ENCODE results near the gene KIAA0825. TPM values are rescaled to one million over a fixed set of nuclear protein-coding genes. Genes with fewer than 3 reads are reported as not detected.

Gene KIAA0825, protein sequence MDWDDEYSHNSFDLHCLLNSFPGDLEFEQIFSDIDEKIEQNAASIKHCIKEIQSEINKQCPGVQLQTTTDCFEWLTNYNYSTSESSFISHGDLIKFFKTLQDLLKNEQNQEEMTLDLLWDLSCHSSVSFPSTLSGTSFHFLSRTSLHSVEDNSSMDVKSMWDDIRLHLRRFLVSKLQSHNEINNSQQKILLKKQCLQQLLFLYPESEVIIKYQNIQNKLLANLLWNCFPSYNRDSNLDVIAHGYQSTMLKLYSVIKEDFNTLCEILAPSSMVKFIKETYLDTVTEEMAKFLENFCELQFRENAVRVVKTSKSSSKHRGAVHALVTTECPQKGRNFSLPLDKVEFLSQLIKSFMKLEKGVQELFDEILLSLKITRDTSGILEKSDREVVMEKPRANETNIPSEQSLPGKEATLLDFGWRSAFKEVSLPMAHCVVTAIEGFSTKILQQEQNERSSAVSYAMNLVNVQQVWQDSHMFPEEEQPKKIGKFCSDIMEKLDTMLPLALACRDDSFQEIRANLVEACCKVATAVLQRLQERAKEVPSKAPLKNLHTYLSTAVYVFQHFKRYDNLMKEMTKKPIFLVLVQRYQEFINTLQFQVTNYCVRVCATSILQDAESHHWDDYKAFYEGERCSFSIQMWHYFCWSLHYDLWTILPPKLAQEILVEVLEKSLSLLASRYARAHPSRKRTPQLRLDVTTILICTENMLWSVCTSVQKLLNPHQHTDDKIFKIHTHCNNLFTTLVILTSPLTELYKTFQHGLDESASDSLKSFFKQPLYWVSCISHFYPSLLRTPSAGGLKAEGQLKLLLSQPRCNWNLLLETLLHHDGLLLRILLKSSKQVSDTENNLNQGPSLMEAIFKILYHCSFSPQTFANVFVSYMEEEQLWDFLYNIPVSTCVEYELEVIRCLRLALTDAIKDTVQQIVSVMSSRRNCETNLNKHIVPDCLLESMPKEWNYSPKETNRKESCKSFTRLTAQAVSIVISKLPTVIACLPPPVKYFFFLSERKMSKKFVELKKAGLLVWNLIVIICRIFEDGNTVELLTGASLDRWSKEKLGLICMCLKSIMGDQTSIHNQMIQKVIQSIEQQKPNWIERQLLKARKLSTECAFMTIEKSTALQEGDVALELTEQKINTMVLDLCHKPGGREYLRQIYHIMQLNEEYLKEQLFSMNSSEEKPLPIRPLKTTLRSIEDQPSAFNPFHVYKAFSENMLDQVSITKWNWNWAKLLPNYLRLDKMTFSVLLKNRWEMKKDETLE (N-terminal part only)
- total RNA-seq, result 1 to 10 TPM; 3.1 to 4.2 (median 3.6) TPM
- 0.43 TPM for polyA plus RNA-seq
- long read RNA-seq, donor 1, partial matches to known transcripts, result 0 of 4 reads
- long read RNA-seq, donor 1, other reads (novel, unspliced or antisense), result 3 of 4 reads
- long read RNA-seq, donor 2, result 0 reads
- long read RNA-seq, donor 3, partial matches to known transcripts, result 2 of 4 reads
- long read RNA-seq, donor 3, other reads (novel, unspliced or antisense), result 2 of 4 reads
- long read RNA-seq, donor 4, partial matches to known transcripts, result 0 of 1 reads
- long read RNA-seq, donor 4, other reads (novel, unspliced or antisense), result 1 of 1 reads

GRCh38 chr5:94618493-94619328 is at the start of gene KIAA0825, which contains the start of gene SLF1:
KIAA0825 (minus strand) TSS chr5:94618604; CDS start chr5:94537126, 81,478 bp downstream.
SLF1 (plus strand) TSS chr5:94618669; CDS start chr5:94628811, 10,142 bp downstream.
- Histone ChIP-seq H3K27me3 (ENCODE audit: control insufficient read depth, insufficient read depth) (no peaks in the 10 kb centered on the region), H3K27ac (ENCODE audit: low read length) (peak within 1 kb of the TSS; percentile 80), H3K4me3 (ENCODE audit: low read length) (peak within 1 kb of the TSS; percentile 89), H3K9me3 (ENCODE audit: control insufficient read depth, low read length) (no peaks in the 10 kb centered on the region), H3K4me1 (ENCODE audit: control insufficient read depth, insufficient read depth, low read length) (no peaks in the 10 kb centered on the region)
- WGBS, result under 1% methylated on average over 63 of the region's 63 CpGs
- ATAC-seq (peak; percentile 99), DNase-seq (peak; percentile 87 to 94 (median 93))
- intact Hi-C loops (cut with DNase I), result loop anchor here in 1 of 4 donors (5.0 kb wide), 1 partner anchor 91 kb away; no protein-coding TSS in a partner anchor

DNA sequence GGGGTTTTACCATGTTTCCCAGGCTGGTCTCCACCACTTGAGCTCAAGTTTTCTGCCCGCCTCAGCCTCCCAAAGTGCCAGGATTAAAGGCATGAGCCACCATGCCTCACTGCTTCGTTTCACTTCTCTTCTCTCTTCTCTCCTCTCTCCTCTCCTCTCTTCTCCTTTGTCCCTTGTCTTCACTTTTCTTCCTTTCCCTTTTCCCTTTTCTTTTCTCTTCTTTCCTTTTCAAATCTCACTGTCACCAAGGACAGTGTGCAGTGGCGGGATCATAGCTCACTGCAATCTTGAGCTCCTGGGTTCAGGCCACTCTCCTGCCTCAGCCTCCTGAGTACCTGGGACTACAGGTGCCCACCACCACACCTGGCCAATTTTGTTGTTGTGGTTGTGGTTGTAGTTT is 49.5 kb upstream of the KIAA0825 start:
- intact Hi-C loops (cut with DNase I), result no loop called here
- no peak overlapping the region for H3K27ac ChIP-seq (ENCODE audit: low read length)
- no peak overlapping the region for H3K4me3 ChIP-seq (ENCODE audit: low read length)
- WGBS, result 96% methylated on average over 3 of the region's 3 CpGs
- DNase-seq, result no peak
- no peaks in the 10 kb centered on the region for H3K4me1 ChIP-seq (ENCODE audit: control insufficient read depth, insufficient read depth, low read length)
- ATAC-seq, result no peak
- H3K9me3 ChIP-seq (ENCODE audit: control insufficient read depth, low read length), result no peaks in the 10 kb centered on the region
- H3K27me3 ChIP-seq (ENCODE audit: control insufficient read depth, insufficient read depth), result no peaks in the 10 kb centered on the region

GRCh38 chr5:94661086-94661485 is 42.7 kb upstream of the KIAA0825 start:
- H3K4me3 ChIP-seq (ENCODE audit: low read length), result no peak overlapping the region
- ATAC-seq (no peak), DNase-seq (no peak)
- H3K27me3 ChIP-seq (ENCODE audit: control insufficient read depth, insufficient read depth), result no peaks in the 10 kb centered on the region
- H3K27ac ChIP-seq (ENCODE audit: low read length), result no peak overlapping the region
- H3K4me1 ChIP-seq (ENCODE audit: control insufficient read depth, insufficient read depth, low read length), result no peaks in the 10 kb centered on the region
- no peaks in the 10 kb centered on the region for H3K9me3 ChIP-seq (ENCODE audit: control insufficient read depth, low read length)
- WGBS, result 87% methylated on average over 3 of the region's 3 CpGs
- intact Hi-C loops (cut with DNase I), result no loop called here

DNA sequence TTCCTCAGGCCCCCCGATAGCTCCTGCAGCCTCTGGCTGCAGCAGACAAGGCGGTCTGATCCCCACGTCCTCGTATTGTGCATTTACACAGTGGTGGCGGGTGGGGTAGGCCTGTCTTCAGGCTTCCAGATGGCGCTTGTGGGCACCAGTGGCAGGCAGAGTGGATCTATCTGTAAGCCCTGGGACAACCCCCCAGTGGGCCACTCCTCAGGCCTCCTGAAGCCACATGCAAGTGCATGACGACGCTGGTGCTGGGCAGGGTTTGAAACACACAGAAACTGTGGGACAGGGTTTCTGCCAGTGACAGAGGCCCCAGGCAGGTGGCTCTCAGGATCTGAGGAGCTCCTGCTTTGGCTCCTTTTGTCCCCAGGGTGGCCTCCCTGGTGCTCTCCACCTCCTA is 42.1 kb upstream of the KIAA0825 start:
- intact Hi-C loops (cut with DNase I), result no loop called here
- 98% methylated on average over 8 of the region's 8 CpGs for WGBS
- H3K4me1 ChIP-seq (ENCODE audit: control insufficient read depth, insufficient read depth, low read length), result no peaks in the 10 kb centered on the region
- ATAC-seq (no peak), DNase-seq (no peak)
- H3K9me3 ChIP-seq (ENCODE audit: control insufficient read depth, low read length), result no peaks in the 10 kb centered on the region
- H3K4me3 ChIP-seq (ENCODE audit: low read length), result no peak overlapping the region
- H3K27ac ChIP-seq (ENCODE audit: low read length), result no peak overlapping the region
- no peaks in the 10 kb centered on the region for H3K27me3 ChIP-seq (ENCODE audit: control insufficient read depth, insufficient read depth)

DNA sequence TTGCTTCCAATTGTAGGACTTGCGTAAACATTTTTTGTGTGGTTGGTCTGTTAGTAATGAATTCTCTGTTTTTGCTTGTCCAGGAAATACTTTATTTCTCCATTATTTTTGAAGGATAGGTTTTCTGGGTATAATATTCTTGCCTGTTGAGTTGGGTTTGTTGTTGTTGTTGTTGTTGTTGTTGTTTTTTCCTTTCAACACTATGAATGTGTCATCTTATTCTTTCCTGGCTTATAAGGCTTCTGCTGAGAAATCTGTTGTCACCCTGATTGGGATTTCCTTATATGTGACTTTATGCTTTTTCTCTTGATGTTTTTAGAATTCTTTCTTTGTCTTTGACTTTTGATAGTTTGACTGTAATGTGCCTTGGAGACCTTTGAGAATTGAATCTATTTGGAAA is 39.9 kb upstream of the KIAA0825 start:
- DNase-seq (no peak), ATAC-seq (no peak)
- Histone ChIP-seq H3K4me1 (ENCODE audit: control insufficient read depth, insufficient read depth, low read length) (no peaks in the 10 kb centered on the region), H3K9me3 (ENCODE audit: control insufficient read depth, low read length) (no peaks in the 10 kb centered on the region), H3K27me3 (ENCODE audit: control insufficient read depth, insufficient read depth) (no peaks in the 10 kb centered on the region), H3K4me3 (ENCODE audit: low read length) (no peak overlapping the region), H3K27ac (ENCODE audit: low read length) (no peak overlapping the region)
- intact Hi-C loops (cut with DNase I), result no loop called here
- 97% methylated on average over 1 of the region's 1 CpG for WGBS

GRCh38 chr5:94649874-94650273 is 31.5 kb upstream of the KIAA0825 start:
- intact Hi-C loops (cut with DNase I), result no loop called here
- ATAC-seq (no peak), DNase-seq (no peak)
- no peaks in the 10 kb centered on the region for H3K4me1 ChIP-seq (ENCODE audit: control insufficient read depth, insufficient read depth, low read length)
- 100% methylated on average over 1 of the region's 1 CpG for WGBS
- H3K9me3 ChIP-seq (ENCODE audit: control insufficient read depth, low read length), result no peaks in the 10 kb centered on the region
- no peak overlapping the region for H3K4me3 ChIP-seq (ENCODE audit: low read length)
- no peaks in the 10 kb centered on the region for H3K27me3 ChIP-seq (ENCODE audit: control insufficient read depth, insufficient read depth)
- H3K27ac ChIP-seq (ENCODE audit: low read length), result no peak overlapping the region

GRCh38 chr5:94646758-94647157 is 28.4 kb upstream of the KIAA0825 start:
- intact Hi-C loops (cut with DNase I), result no loop called here
- DNase-seq (no peak), ATAC-seq (no peak)
- Histone ChIP-seq H3K27me3 (ENCODE audit: control insufficient read depth, insufficient read depth) (no peaks in the 10 kb centered on the region), H3K4me1 (ENCODE audit: control insufficient read depth, insufficient read depth, low read length) (no peaks in the 10 kb centered on the region), H3K4me3 (ENCODE audit: low read length) (no peak overlapping the region), H3K27ac (ENCODE audit: low read length) (no peak overlapping the region), H3K9me3 (ENCODE audit: control insufficient read depth, low read length) (no peaks in the 10 kb centered on the region)

- Histone ChIP-seq H3K9me3 (ENCODE audit: control insufficient read depth, low read length) (no peaks in the 10 kb centered on the region), H3K27me3 (ENCODE audit: control insufficient read depth, insufficient read depth) (no peaks in the 10 kb centered on the region), H3K27ac (ENCODE audit: low read length) (no peak overlapping the region), H3K4me3 (ENCODE audit: low read length) (no peak overlapping the region), H3K4me1 (ENCODE audit: control insufficient read depth, insufficient read depth, low read length) (no peaks in the 10 kb centered on the region)
- DNase-seq, result no peak
- intact Hi-C loops (cut with DNase I), result no loop called here
- 97% methylated on average over 3 of the region's 3 CpGs for WGBS
- ATAC-seq, result no peak
These were observed 26.6 kb upstream of the KIAA0825 start for GRCh38 chr5:94645053-94645452.

GRCh38 chr5:94640176-94640575 is 21.8 kb upstream of the KIAA0825 start:
- intact Hi-C loops (cut with DNase I), result no loop called here
- DNase-seq (no peak), ATAC-seq (no peak)
- Histone ChIP-seq H3K9me3 (ENCODE audit: control insufficient read depth, low read length) (no peaks in the 10 kb centered on the region), H3K27ac (ENCODE audit: low read length) (no peak overlapping the region), H3K4me1 (ENCODE audit: control insufficient read depth, insufficient read depth, low read length) (no peaks in the 10 kb centered on the region), H3K27me3 (ENCODE audit: control insufficient read depth, insufficient read depth) (no peaks in the 10 kb centered on the region), H3K4me3 (ENCODE audit: low read length) (no peak overlapping the region)
- WGBS, result 98% methylated on average over 3 of the region's 3 CpGs

DNA sequence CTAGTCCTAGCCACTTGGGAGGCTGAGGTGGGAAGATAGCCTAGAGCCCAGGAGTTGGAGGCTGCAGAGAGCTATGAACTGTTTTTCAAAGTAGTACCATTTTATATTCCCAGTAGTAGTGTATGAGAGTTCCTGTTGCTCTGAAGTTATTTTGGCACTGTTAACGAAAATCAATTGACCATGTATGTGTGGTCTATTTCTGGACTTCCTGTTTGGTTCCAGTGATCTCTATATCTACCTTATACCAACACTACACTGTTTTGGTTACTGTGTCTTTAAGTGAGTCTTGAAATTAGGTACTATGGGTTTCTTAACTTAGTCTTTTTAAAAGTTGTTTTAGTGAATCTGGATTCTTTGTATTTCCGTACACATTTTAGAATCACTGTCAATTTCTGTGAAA is 13.6 kb upstream of the KIAA0825 start:
- 70% methylated on average over 2 of the region's 2 CpGs for WGBS
- Histone ChIP-seq H3K4me3 (ENCODE audit: low read length) (no peak overlapping the region), H3K4me1 (ENCODE audit: control insufficient read depth, insufficient read depth, low read length) (no peaks in the 10 kb centered on the region), H3K27me3 (ENCODE audit: control insufficient read depth, insufficient read depth) (no peaks in the 10 kb centered on the region), H3K9me3 (ENCODE audit: control insufficient read depth, low read length) (no peaks in the 10 kb centered on the region), H3K27ac (ENCODE audit: low read length) (no peak overlapping the region)
- DNase-seq (no peak), ATAC-seq (no peak)
- intact Hi-C loops (cut with DNase I), result no loop called here

All from right cardiac atrium (tissue), 5 donors.